H1 (cell line): ENCODE results near the gene PLEKHM3. TPM values are rescaled to one million over a fixed set of nuclear protein-coding genes. Genes with fewer than 3 reads are reported as not detected.

Experiments
- CTCF ChIA-PET: fragments of 300-600 bp; sonication (Branson Sonifier 250); formaldehyde crosslinking; loops from one replicate; lab custom pipeline; 2021; ENCODE audit not compliant: partially characterized antibody; lab: Charles Lee
- POLR2A ChIA-PET: fragments of 300-600 bp; sonication (Branson Sonifier 250); formaldehyde crosslinking; loops from one replicate; lab custom pipeline; 2021; ENCODE audit warnings: inconsistent platforms; ENCODE audit not compliant: partially characterized antibody; lab: Charles Lee
- DNase-seq, 2 experiments: peaks; one replicate each; pipeline versions ENCODE4 v3.0.0 to v3.0.0-alpha.2; 2010 to 2022; ENCODE audit warnings: low spot score in 2 of 2, low read depth in 1 of 2, mixed read lengths in 1 of 2
- FAIRE-seq: peaks from 2 replicates; lab custom pipeline; 2011; peaks lifted over from hg19 to GRCh38; lab: Jason Lieb, UNC
- H2AFZ ChIP-seq: 2 replicates; pipeline ENCODE4 v1.8.1; 2012; ENCODE audit warnings: low read length, inconsistent platforms
- H2AK5ac ChIP-seq: 2 replicates; pipeline ENCODE4 v1.6.1; 2013; ENCODE audit warnings: low read depth, low read length
- H2BK120ac ChIP-seq: replicated peaks from 2 replicates; pipeline ENCODE3; 2013; ENCODE audit warnings: low read depth, low read length, inconsistent platforms
- H2BK12ac ChIP-seq: 2 replicates; pipeline ENCODE4 v1.6.1; 2013; ENCODE audit warnings: low read depth, low read length
- H2BK15ac ChIP-seq: 2 replicates; pipeline ENCODE4 v1.6.1; 2013; ENCODE audit warnings: low read length
- H2BK20ac ChIP-seq: 2 replicates; pipeline ENCODE4 v1.6.1; 2013; ENCODE audit warnings: low read length
- H2BK5ac ChIP-seq: 2 replicates; pipeline ENCODE4 v1.6.1; 2013; ENCODE audit warnings: low read depth, low read length
- H3K14ac ChIP-seq: 2 replicates; pipeline ENCODE4 v1.6.1; 2013; ENCODE audit warnings: inconsistent platforms; ENCODE audit not compliant: insufficient read length
- H3K18ac ChIP-seq: 2 replicates; pipeline ENCODE4 v1.6.1; 2013; ENCODE audit warnings: low read length; ENCODE audit errors: extremely low read depth
- H3K23ac ChIP-seq: 2 replicates; pipeline ENCODE4 v1.6.1; 2013; ENCODE audit warnings: inconsistent platforms; ENCODE audit not compliant: insufficient read length
- H3K23me2 ChIP-seq: 2 replicates; pipeline ENCODE4 v1.6.1; 2013; ENCODE audit warnings: low read depth, low read length
- H3K27ac ChIP-seq: 2 replicates; pipeline ENCODE4 v1.6.1; 2011; ENCODE audit warnings: low read depth, low read length, inconsistent platforms
- H3K27me3 ChIP-seq, 4 experiments: replicated peaks in 1 of 4; 1 replicate in 1 of 4; 2 replicates in 3 of 4; pipeline versions ENCODE4 v1.6.1 to v1.8.1; 2011 to 2013; ENCODE audit warnings: low read length in 3 of 4, mild to moderate bottlenecking in 3 of 4, inconsistent platforms in 2 of 4, mixed read lengths in 2 of 4, moderate library complexity in 1 of 4; ENCODE audit not compliant: control insufficient read depth in 3 of 4, insufficient read depth in 3 of 4; ENCODE audit errors: extremely low read depth in 1 of 4
- H3K36me3 ChIP-seq, 4 experiments: 2 replicates each; pipeline versions ENCODE4 v1.6.1 to v1.8.1; 2011 to 2013; ENCODE audit warnings: mild to moderate bottlenecking in 4 of 4, low read length in 3 of 4, moderate library complexity in 2 of 4, control low read depth in 1 of 4, inconsistent platforms in 1 of 4; ENCODE audit not compliant: insufficient read depth in 4 of 4, control insufficient read depth in 2 of 4
- H3K4ac ChIP-seq: replicated peaks from 2 replicates; pipeline ENCODE3; 2013; ENCODE audit warnings: low read length, low read depth, mixed read lengths, inconsistent platforms; ENCODE audit not compliant: insufficient read length
- H3K4me1 ChIP-seq, 4 experiments: replicated peaks in 1 of 4; 1 replicate in 1 of 4; 2 replicates in 3 of 4; pipeline versions ENCODE4 v1.6.1 to v1.8.1; 2011 to 2013; ENCODE audit warnings: low read length in 3 of 4, inconsistent platforms in 2 of 4, mixed read lengths in 1 of 4; ENCODE audit not compliant: insufficient read depth in 4 of 4, control insufficient read depth in 3 of 4
- H3K4me2 ChIP-seq, 2 experiments: 2 replicates each; pipeline versions ENCODE4 v1.6.1 to v1.8.1; 2011 to 2013; ENCODE audit warnings: low read depth in 2 of 2, low read length in 2 of 2, control low read depth in 1 of 2, inconsistent platforms in 1 of 2, mild to moderate bottlenecking in 1 of 2; ENCODE audit not compliant: insufficient read depth in 1 of 2
- H3K4me3 ChIP-seq, 4 experiments: fragments of 200-600, 300-600 bp in 1 of 4; sonication (generic), shearing (Covaris generic), sonication (Bioruptor Twin) in 1 of 4; 2 replicates each; pipeline versions ENCODE4 v1.5.1 to v1.8.1; 2011 to 2016; ENCODE audit warnings: low read length in 4 of 4, low read depth in 3 of 4, control low read depth in 2 of 4, inconsistent platforms in 2 of 4, mild to moderate bottlenecking in 2 of 4, mixed read lengths in 1 of 4, moderate library complexity in 1 of 4; ENCODE audit not compliant: insufficient read depth in 2 of 4; ENCODE audit errors: extremely low read depth in 1 of 4
- H3K56ac ChIP-seq: replicated peaks from 2 replicates; pipeline ENCODE3; 2013; ENCODE audit warnings: low read depth, mild to moderate bottlenecking, mixed read lengths, low read length, inconsistent platforms; ENCODE audit not compliant: insufficient read length
- H3K79me1 ChIP-seq: 2 replicates; pipeline ENCODE4 v1.6.1; 2013; ENCODE audit warnings: low read depth, low read length, control low read depth
- H3K79me2 ChIP-seq, 2 experiments: 2 replicates each; pipeline versions ENCODE4 v1.6.1 to v1.8.1; 2012 to 2013; ENCODE audit warnings: low read length in 2 of 2, mild to moderate bottlenecking in 2 of 2, inconsistent platforms in 1 of 2; ENCODE audit not compliant: insufficient read depth in 2 of 2, control insufficient read depth in 1 of 2
- H3K9ac ChIP-seq, 4 experiments: replicated peaks in 1 of 4; 1 replicate in 1 of 4; 2 replicates in 3 of 4; pipeline versions ENCODE4 v1.6.1 to v1.8.1; 2011 to 2013; ENCODE audit warnings: low read depth in 3 of 4, low read length in 3 of 4, control low read depth in 2 of 4, mild to moderate bottlenecking in 2 of 4, moderate library complexity in 2 of 4, inconsistent platforms in 1 of 4; ENCODE audit errors: extremely low read depth in 1 of 4
- H3K9me3 ChIP-seq, 2 experiments: 2 replicates each; pipeline versions ENCODE4 v1.6.1 to v1.8.1; 2012 to 2013; ENCODE audit warnings: mild to moderate bottlenecking in 2 of 2, moderate library complexity in 2 of 2, control low read depth in 1 of 2, inconsistent platforms in 1 of 2, low read depth in 1 of 2, low read length in 1 of 2, mixed read lengths in 1 of 2; ENCODE audit not compliant: insufficient read depth in 2 of 2
- H4K20me1 ChIP-seq, 2 experiments: replicated peaks in 1 of 2; 2 replicates each; pipeline versions ENCODE3 to v1.8.1; 2011 to 2013; ENCODE audit warnings: inconsistent platforms in 2 of 2, low read length in 2 of 2, mild to moderate bottlenecking in 1 of 2; ENCODE audit not compliant: insufficient read depth in 2 of 2, control insufficient read depth in 1 of 2
- H4K5ac ChIP-seq: 2 replicates; pipeline ENCODE4 v1.6.1; 2013; ENCODE audit warnings: low read length, low read depth, mixed read lengths, inconsistent platforms; ENCODE audit not compliant: insufficient read length
- H4K8ac ChIP-seq: 2 replicates; pipeline ENCODE4 v1.8.0; 2013; ENCODE audit warnings: mild to moderate bottlenecking, moderate library complexity, low read length, inconsistent platforms; ENCODE audit not compliant: insufficient read depth; ENCODE audit errors: extremely low read depth
- H4K91ac ChIP-seq: replicated peaks from 2 replicates; pipeline ENCODE3; 2013; ENCODE audit warnings: low read length, mixed read lengths, inconsistent platforms; ENCODE audit not compliant: insufficient read length
- CHD1 ChIP-seq: IDR thresholded peaks from 2 replicates; pipeline ENCODE4 v1.6.1; 2012; ENCODE audit warnings: low read depth, low read length, improper control_type of control experiment
- EZH2 ChIP-seq: fragments of 200-600 bp; sonication (generic); IDR thresholded peaks from 2 replicates; pipeline ENCODE4 v1.7.1; 2012; ENCODE audit warnings: low read depth, mild to moderate bottlenecking, moderate library complexity, low read length, inconsistent platforms; ENCODE audit not compliant: severe bottlenecking
- HDAC2 ChIP-seq, 2 experiments: fragments of 300-600 bp in 1 of 2; sonication (generic) in 1 of 2; IDR thresholded peaks; 2 replicates each; pipeline ENCODE4 v1.6.1; 2011 to 2012; ENCODE audit warnings: low read depth in 2 of 2, low read length in 2 of 2, mild to moderate bottlenecking in 2 of 2, moderate library complexity in 2 of 2, borderline replicate concordance in 1 of 2, inconsistent platforms in 1 of 2
- JUND ChIP-seq: IDR thresholded peaks from 2 replicates; pipeline ENCODE4 v1.6.1; 2011; ENCODE audit warnings: mild to moderate bottlenecking, improper control_type of control experiment, low read length
- NRF1 ChIP-seq: IDR thresholded peaks from 2 replicates; pipeline ENCODE4 v1.6.1; 2011; ENCODE audit warnings: mild to moderate bottlenecking, low read depth, low read length, improper control_type of control experiment
- WGBS, 2 experiments: shearing (Covaris generic) in 1 of 2; methylation state at CpG; one replicate each; pipeline versions ENCODE4 v1.1.6 to v1.1.7; 2013 to 2015; ENCODE audit warnings: low lambda C conversion rate in 2 of 2, mixed read lengths in 2 of 2, inconsistent platforms in 1 of 2, low coverage in 1 of 2, missing lambda C conversion rate in 1 of 2; ENCODE audit not compliant: insufficient replicate concordance in 2 of 2, insufficient coverage in 1 of 2, insufficient read length in 1 of 2; ENCODE audit errors: extremely low coverage in 1 of 2, missing lambda C conversion rate in 1 of 2; 5-methylcytosine and 5-hydroxymethylcytosine counted together
- polyA plus RNA-seq, 7 experiments: library from polyadenylated mRNA; depleted of rRNA in 3 of 7; stranded (reverse) in 5 of 7; unstranded in 2 of 7; fragments of >200 nt in 5 of 7; fragments of 200-250 nt in 2 of 7; gene quantifications; 1 replicate in 5 of 7; 2 replicates in 1 of 7; 4 replicates in 1 of 7; pipeline versions ENCODE4 v1.2.1 to v1.2.3, GENCODE V29; 2011 to 2013; ENCODE audit warnings: missing spikeins in 2 of 7, mixed read lengths in 2 of 7
- total RNA-seq: library from RNA; stranded (reverse); fragmentation: NEBNext Ultra II Directional; extraction: Animal tissue kit (Norgen Biotek cat#: 25700); gene quantifications from 2 replicates; pipeline ENCODE4 v1.2.1, GENCODE V29; 2021

Gene PLEKHM3
- total and polyA plus RNA-seq, 2 of the 8 experiments (the other 6 are each of a cell fraction or from before 2014, with no cell fraction given): 2.3 to 5.8 TPM

GRCh38 chr2:207919164-207919919 is 106.0 kb downstream of the PLEKHM3 start:
- Histone ChIP-seq H3K79me2 (no peaks in the 10 kb centered on the region), H2BK20ac (no peak overlapping the region), H3K56ac (no peak overlapping the region), H3K79me1 (no peaks in the 10 kb centered on the region), H3K23me2 (no peaks in the 10 kb centered on the region), H3K4ac (no peak overlapping the region), H2AK5ac (no peak overlapping the region), H3K27ac (no peak overlapping the region), H3K23ac (no peak overlapping the region), H2BK15ac (no peak overlapping the region), H4K5ac (no peak overlapping the region), H3K9me3 (no peaks in the 10 kb centered on the region), H3K14ac (no peak overlapping the region), H2BK12ac (no peak overlapping the region), H3K27me3 (no peaks in the 10 kb centered on the region; a peak in 1 of 7 replicates), H3K9ac (no peak overlapping the region), H4K20me1 (no peaks in the 10 kb centered on the region), H3K4me1 (peaks cover 0 to 4% (median 0%) of the 10 kb centered on the region in 4 experiments; a peak in 1 of 7 replicates), H4K91ac (no peak overlapping the region), H4K8ac (no peak overlapping the region), H2BK5ac (no peak overlapping the region), H3K4me3 (no peak overlapping the region), H2AFZ (no peak overlapping the region), H2BK120ac (no peak overlapping the region), H3K36me3 (no peaks in the 10 kb centered on the region), H3K18ac (no peak overlapping the region), H3K4me2 (no peak overlapping the region)
- 90% methylated on average over 8 of the region's 8 CpGs; no CpG with 5 or more reads in 1 of the 2 experiments for WGBS, 2 experiments
- DNase-seq: no peak
- FAIRE-seq: no peak
- CTCF ChIA-PET: interaction anchor here (0.5 to 4.5 kb wide), 11 partner anchors 11 to 349 kb away, joined by 3 to 13 read pairs (median 3); no protein-coding TSS in a partner anchor
- POLR2A ChIA-PET: no interaction called here
- TF ChIP-seq HDAC2 (IDR thresholded peaks at IDR 0.05; ENCODE audit: borderline replicate concordance in 1 of 2, low read depth in 2 of 2, low read length in 2 of 2) (no peak), NRF1 (no peak), CHD1 (no peak), EZH2 (no peak), JUND (no peak)
